ENCODE measurements around the gene RIPK3.
"Not testable (repeated sequence)": the region's sequence is repeated elsewhere in the genome, so short reads cannot be mapped to it uniquely, and the experiment has no call there.

The RIPK3 gene

DNA sequence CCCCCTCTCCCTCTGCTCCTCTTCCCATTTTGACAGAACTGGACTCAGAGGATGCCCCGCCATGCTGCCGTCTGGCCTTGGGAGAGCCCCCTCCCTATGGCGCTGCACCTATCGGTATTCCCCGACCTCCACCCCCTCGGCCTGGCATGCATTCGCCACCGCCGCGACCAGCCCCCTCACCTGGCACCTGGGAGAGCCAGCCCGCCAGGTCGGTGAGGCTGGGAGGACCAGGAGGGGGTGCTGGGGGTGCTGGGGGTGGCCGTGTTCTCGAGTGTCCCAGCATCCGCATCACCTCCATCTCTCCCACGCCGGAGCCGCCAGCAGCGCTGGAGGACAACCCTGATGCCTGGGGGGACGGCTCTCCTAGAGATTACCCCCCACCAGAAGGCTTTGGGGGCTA lies 29.7 kb upstream of the RIPK3 start:
- no peak for DNase-seq

DNA sequence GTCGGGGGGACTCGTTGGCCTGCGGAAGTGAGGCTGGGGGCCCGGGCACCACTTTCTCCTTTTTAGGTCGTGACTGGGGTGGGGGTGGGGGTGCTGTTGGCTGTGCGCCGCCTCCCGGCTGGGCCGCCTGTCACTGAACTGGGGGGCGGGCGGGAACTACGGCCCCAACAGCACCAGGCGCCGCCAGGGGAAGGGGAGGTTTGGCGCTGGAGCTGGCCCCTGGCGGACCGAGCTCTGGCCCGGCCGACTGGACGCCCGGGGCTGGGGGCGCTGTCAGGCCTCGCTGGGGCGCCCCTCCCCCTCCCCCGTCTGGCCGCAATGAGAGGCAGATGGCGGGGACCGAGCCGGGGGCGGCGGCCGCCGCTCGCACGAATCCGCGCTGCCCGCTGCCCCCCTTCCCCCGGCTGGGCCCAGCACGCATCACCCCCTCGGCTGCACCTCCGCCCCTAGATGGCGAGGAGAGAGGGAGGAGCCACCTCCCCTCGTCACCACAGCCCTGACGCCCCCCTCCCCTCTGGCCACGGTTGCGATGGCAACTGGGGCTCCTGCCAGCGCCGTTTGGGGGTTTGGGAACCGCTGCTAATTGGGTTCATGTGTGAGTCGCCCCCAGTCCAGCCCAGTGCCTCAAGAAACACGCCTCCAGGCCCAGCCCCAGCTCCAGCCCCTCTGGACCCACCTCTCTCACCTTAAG lies 28.9 kb upstream of the RIPK3 start:
- DNase-seq = peak; percentile 25

DNA sequence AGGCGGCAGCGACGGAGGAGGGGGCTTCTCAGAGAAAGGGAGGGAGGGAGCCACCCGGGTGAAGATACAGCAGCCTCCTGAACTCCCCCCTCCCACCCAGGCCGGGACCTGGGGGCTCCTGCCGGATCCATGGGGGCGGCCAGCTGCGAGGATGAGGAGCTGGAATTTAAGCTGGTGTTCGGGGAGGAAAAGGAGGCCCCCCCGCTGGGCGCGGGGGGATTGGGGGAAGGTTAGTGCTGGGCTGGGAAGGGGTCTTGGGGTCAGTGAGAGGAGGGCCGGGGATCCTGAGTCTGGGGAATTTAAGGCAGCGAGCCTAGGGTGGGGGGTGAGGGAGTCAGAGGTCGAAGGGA lies 28.4 kb upstream of the RIPK3 start:
- DNase-seq = no peak

DNA sequence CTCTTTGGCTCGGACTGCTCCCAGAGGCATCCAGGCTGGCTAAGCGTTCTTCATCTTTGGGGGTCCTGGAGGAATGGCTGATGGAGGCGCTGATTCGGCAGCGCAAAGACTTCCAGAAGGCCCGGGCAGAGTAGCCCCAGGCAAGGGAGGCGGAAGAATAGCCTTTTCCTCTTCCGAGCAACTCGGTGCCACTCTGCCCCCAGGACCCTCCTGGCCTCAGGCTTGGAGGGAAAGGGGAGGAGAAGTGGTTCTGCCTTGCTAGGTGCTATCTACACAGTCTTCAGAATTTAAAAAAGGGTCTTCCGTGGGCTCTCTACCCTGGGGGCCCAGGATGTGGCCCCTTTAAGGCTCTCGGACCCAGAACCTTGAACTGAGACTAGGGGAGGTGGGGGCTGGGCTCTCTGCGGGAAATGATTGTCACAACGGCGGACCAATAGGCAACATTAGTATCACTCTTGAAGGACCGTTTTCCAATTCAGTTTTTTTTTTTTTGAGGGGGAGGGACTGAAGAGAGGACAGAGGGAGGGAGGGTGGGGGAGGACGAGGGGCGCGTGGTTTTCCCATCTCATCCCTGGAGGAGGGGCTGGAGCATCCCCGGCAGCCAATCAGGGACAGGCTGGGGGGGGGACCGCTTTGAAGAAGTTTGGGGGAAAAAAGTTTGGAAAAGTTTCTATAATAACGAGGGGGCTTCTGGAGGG lies 27.9 kb upstream of the RIPK3 start, which contains the start of gene NFATC4:
NFATC4 (plus strand) TSS at position 671 of the 698 bp plus-strand sequence. CDS start 157 bp downstream, outside the sequence.
- DNase-seq = no peak

DNA sequence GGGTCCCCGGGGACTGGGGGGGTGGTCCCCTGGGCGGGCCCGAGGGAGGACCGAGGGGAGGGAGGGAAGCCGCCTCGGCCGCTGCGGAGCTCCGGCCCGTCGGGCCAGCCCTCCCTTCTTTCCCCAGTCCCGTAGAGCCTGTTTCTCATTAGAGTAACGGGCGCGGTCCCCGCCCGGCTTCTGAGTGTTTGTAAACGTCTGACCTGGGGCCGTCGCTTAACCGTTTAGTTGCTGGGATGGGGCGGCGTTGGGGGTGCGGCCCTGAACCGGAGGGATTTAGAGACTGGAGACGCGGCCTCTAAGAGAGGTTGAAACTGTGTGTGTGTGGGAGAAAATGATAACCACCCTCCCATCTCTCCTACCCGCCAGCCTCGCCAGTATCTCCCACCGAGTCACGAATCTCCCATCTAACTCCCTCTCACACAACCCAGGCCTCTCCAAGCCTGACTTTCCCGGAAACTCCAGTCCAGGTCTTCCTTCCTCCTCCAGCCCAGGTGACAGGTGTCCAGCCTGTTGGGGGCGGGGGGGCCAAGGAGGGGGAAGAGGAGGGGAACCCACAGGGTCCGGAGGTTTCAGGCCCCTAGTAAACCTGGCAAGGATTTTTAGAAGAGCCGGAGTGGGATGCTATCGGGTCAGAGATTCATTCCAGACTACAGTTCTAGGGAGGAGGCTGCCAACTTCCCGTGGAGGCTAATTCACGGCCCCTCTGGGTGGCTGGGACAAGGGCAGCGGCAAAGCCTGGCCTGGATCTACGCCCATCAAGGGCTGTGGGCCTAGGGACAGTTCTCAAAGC lies 27.1 kb upstream of the RIPK3 start:
- peak; percentile 35 for DNase-seq

DNA sequence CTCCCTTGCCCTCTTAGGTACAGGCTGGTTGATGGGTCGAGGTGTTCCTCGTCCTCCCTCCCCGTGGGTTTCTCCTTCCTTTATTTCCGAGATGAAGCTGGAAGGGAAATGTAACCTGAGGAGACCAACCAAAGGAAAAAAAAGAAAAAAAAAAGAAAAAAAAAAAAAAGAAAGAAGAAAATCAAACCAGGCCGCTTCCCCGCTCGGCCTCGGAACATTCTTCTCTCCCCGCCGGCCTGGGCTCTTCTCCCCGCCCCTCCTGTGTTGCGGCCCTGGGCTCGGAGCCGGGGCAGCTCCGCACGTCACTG lies 26.6 kb upstream of the RIPK3 start:
- DNase-seq = no peak

DNA sequence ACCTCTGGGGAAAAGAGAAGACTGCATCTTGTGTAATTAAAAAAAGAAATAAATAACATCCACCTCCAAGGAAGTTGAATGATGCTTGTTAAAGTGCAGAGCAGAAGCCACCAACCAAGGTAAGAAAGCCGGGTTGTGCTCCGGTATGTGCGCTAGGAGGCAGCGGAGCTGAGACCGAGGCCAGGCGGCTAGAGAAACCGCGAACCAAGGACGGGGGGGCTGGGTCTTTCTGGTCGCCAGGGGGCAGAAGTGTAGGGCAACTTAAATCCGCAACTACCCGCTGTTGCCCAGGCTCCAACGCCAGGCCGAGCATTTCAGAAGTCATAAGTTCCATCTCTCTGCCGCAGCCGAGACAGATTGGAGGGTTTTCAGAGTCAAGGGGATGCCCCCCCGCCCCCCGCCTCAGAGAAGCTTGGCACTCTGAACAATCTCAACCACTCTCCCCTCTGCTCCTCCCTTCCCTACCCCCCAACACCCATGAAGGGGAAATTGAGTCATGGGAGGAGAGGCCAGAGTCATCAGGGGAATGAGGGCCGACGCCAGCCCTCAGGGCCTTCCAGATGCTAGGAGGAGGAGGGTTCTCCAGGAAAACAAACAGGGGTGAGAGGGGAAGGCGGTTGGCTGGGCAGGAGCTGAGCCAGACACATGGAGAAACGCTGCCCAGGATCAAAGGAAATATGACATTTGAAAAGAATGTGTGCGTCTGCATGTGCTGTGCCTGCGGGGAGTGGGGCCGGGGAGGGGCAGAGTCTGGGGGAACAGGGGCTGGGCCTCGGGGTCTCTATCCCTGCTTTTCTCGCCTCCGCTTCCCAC lies 26.0 kb upstream of the RIPK3 start:
- DNase-seq = peak; percentile 75

DNA sequence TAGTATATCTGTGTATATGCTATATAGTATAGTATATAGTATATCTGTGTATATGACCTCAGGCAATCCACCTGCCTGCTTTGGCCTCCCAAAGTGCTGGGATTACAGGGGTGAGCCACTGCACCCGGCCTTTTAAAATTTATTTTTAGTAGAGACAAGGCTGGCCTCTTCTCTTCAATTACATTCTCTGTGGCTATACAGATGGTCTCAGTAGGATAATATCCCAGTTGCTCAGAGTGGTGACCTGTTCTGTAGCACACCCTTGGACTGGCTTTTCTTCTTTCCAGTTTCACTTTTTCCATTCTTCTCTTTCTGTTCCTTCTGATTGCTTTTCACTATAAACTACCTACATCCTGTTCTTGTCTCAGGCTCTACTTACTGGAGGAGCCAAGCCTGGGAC lies 25.1 kb upstream of the RIPK3 start:
- no peak for DNase-seq

DNA sequence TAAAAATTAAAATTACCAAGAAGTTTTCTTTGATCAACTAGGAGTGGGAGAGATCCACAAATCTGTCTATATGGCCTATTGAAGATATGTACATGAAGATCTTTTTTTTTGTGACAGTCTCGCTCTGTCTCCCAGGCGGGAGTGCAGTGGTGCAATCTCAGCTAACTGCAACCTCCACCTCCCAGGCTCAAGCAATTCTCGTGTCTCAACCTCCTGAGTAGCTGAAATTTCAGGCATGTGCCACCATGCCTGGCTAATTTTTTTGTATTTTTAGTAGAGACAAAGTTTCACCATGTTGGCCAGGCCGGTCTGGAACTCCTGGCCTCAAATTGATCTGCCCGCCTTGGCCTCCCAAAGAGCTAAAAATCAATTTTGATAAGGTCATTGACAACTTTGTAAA lies 23.6 kb upstream of the RIPK3 start:
- no peak for DNase-seq

DNA sequence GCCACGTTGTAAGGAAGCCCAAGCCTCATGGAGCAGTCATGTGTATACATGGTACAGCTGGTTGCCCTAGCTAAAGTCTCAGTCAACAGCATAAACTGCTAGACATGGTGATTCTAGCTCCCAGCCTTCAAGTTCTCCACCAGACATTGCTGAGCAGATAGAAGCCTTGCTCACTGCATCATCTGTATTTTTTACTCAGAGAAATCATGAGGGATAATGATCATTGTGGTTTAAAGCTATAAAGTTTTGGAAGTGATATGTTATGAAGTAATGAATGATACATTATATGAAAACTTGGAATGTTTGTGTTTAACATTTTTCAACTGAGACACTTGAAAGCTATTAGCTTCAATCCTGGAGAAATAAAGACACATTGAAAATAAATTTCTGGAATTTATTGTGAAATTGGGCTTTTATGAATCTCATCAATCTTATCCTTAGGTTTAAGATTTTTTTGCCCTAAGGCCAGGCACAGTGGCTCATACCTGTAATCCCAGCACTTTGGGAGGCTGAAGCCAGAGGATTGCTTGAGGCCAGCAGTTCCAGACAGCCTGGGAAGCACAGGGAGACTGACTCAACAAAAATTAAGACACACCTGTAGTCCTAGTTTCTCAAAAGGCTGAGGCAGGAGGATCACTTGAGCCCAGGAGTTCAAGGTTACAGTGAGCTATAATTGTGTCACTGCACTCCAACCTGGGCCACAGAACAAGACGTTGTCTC lies 22.6 kb upstream of the RIPK3 start:
- DNase-seq = no peak

DNA sequence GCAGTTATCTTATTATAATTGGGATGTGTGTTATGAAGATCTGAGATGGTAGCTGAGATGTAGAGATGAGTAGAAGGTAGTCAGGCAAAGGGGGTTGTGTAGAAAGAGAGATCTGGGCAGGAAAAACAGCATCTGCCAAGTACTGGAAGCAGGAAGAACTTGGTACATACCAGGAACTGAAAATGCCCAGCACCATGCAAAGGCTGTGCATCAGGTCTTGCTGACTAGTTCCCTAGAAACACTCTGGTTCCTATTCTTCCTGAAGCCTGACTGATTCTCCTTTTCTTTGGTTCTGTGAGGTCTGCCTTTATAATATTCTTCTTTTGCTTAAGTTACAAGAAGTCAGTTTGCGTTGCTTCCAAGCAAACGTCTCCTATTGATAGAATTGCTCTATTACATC lies 21.5 kb upstream of the RIPK3 start:
- no peak for DNase-seq

DNA sequence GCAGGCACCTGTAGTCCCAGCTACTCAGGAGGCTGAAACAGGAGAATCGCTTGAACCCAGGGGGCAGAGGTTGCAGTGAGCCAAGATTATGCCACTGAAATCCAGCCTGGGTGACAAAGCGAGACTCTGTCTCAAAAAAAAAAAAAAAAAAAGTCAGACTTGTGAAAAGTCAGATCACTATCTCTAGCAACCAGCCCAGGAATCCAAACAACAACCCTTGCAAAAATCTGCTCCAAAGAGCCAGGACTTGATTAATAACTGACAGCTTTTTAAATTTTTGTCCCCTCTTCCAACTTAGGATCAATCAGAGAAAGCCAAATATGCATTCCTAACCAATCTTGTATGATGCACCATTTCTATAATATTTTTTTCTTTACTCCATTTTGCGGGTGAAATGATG lies 20.5 kb upstream of the RIPK3 start:
- no peak for DNase-seq

DNA sequence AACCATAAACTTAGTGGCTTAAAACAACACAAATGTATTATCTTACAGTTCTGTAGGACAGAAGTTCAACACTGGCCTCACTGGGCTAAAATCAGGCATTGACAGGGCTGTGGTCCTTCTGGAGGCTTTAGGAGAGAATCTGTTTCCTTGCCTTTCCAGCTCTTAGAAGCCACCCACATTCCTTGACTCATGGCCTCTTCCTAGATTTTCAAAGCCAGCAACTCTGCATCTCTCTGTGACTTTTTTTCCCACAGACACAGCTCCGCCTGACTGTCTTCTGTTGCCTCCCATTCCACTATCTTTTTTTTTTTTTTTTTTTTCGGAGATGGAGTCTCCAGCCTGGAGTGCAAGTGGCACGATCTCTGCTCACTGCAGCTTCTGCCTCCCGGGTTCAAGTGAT lies 16.4 kb upstream of the RIPK3 start:
- DNase-seq = no peak

DNA sequence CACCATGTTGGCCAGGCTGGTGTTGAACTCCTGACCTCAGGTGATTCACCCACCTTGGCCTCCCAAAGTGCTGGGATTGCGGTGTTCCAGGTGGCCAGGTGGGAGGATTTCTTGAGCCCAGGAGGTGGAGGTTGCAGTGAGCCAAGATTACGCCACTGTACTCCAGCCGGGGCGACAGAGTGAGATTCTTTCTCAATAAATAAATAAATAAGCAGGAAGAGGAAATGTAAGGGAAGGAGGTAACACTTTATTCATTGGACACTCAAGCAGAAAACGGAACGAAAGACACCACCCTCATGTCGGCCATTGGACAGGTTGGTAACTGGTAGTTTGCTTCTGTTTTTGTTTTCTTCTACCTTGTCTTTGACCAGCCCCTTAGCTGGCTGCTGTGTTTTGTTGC lies 15.2 kb upstream of the RIPK3 start:
- no peak for DNase-seq

DNA sequence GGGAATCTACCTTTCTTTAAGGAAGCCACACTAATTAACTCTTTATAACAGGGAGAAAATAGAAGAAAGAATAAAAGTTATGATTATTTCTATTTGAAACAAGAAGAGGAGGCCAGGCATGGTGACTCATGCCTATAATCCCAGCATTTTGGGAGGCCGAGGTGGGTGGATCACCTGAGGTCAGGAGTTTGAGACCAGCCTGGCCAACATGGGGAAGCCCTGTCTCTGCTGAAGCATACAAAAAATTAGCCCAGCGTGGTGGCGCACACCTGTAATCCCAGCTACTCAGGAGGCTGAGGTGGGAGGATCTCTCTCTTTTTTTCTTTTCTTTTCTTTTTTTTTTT lies 14.7 kb upstream of the RIPK3 start:
- not testable (repeated sequence) for DNase-seq

DNA sequence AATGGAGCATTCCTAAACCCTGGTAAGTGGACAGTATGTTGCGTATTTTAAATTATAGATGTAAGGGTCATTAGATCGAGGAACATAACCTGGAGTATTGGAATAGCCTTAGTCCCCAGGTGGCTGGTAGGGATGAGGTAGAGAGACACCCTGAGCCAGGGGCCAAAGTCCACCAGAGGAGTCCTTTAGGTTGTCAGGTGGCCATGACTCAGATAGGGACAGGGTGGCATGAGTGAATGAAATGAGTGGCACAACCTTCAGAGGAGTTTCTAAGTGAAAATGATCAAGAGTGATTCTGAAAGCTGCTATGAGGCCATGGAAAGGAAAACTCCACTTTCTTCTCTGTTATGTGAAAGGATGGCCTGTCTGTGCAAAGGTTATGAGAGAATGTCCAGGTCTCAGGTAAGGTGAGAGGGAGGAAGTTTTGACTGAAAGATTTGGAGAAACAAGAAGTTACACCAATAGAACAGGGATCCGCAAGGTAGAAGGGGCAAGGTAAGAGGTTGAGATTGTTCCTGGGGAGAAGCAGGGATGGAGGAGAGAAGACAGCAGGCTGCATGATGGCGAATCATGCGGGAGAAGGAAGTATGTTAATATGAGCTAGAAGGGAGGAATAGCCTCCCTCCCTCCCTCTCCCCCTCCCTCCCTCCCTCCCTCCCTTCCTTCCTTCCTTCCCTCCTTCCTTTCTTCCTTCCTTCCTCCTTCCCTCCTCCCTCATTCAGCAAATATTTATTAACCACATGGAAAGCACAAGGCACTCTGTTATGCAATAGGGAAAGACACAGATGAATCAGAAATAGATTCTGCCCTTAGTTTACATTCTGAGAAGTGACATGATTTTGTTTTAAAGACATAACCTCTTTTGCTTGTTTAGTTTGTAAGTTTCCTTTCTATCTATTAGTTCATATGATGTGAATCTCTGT lies 14.0 kb upstream of the RIPK3 start:
- no peak for DNase-seq

DNA sequence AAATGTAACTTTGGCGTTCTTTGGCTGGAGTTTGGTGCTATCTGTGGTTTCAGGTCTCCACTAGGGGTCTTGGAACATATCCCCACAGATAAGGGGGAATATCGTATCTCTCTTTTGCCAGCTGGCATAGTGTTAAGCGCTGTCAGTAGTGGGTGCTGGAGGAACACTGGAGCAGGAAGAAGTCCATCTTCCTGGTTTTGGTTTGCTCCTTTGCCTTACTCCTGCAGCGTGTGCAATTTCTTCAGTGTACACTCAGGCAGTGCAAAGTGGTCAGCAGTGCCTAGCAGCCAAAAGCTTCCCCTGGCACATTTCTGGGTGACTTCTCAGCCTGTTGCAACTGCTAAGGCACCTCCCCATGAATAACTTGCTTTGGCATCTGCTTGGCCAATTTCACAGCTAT lies 11.7 kb upstream of the RIPK3 start:
- no peak for DNase-seq

DNA sequence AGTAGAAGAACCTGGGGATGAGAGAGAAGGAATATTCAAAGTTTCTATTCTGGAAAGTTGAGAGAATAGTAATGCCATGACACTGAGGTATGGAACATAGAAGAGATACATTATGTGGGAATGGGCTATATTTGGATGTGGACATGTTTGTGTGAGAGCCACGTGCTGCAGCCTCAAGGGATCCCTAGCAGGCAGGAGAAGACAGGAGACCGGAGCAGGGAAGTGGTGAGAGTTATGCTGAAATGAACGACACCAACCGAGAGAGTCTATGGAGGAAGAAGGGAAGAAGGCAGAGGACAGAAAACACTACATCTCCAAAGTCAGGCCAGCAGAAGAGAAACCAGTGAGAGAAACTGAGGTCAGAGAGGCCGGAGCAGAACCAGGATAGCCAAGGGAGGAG lies 10.0 kb upstream of the RIPK3 start:
- DNase-seq = no peak

DNA sequence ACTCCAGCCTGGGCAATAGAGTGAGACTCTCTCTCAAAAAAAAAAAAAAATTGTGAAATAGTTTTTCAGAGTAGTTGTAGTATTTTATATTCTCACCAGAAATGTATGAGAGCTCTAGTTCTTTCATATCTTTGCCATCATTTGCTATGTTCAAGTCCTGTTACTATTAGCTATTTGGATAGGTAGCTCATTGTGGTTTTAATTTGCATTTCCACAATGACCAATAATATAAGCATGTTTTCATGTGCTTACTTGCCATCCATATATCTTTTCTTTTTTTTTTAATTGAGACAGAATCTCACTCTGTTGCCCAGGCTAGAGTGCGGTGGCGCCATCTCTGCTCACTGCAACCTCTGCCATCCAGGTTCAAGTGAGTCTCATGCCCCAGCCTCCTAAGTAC lies 8.4 kb upstream of the RIPK3 start:
- DNase-seq = no peak

DNA sequence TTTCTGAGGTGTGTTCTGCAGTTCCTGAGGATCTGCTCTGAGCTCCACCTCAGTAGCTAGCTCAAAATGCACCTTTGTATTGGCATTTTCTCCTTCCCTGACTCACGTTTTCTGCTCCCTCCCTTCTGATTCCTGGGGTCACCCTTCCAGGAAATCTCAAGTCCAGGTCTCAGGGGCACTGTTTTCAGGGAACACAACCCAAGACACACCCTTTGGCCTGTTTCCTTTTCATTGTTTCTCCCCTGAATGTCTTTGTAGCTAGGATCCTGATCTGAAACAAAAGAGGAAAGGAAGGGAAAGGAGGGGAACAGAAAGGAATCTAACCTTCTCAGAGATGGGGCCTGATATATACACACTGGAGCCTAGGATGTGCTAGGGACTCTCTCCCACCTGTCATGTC lies 7.3 kb upstream of the RIPK3 start:
- DNase-seq = no peak

DNA sequence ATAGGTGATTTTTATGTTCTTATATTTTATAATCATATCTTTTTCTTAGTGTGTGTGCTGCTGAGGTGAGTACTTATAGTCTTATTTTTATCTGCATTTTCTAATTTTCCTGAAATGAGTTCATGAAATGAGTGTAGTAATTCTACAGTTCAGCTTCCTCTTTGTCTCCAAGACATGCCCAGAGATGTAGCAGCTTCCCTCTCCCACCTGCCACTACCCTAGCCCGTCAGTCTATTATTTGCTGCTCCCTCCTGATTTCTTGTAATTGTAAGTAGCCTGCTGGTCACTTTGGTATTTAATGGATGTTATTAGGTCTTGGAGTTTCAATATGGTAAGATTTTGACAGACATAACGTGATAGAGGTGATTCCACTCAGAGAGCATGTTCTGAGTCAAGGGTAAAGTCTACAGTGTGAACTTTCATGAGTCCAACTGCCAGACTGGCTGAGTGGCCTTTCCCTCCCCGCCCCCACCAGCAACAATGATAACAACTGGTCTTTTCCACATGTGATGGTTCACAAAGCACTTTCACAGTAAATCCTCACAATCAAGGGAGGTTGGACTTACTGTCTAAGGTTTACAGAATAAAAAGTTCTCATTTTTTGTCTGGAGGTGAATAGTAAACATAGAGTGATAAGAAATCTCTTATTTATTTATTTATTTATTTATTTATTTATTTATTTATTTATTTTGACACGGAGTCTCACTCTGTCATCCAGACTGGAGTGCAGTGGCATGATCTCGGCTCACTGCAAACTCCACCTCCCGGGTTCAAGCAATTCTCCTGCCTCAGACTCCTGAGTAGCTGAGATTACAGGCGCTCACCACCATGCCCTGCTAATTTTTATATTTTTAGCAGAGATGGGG lies 4.2 kb upstream of the RIPK3 start:
- no peak for DNase-seq

Measured in CD4-positive, alpha-beta T cell treated with Interleukin-17A for 4 hours (primary cell).